ENCODE measurements around the gene ALDH1A1. TPM values are rescaled to one million over a fixed set of nuclear protein-coding genes. Genes with fewer than 3 reads are reported as not detected.

ALDH1A1 gene
- total RNA-seq, 1 experiment from 2014 or later, result 17.7 TPM

DNA sequence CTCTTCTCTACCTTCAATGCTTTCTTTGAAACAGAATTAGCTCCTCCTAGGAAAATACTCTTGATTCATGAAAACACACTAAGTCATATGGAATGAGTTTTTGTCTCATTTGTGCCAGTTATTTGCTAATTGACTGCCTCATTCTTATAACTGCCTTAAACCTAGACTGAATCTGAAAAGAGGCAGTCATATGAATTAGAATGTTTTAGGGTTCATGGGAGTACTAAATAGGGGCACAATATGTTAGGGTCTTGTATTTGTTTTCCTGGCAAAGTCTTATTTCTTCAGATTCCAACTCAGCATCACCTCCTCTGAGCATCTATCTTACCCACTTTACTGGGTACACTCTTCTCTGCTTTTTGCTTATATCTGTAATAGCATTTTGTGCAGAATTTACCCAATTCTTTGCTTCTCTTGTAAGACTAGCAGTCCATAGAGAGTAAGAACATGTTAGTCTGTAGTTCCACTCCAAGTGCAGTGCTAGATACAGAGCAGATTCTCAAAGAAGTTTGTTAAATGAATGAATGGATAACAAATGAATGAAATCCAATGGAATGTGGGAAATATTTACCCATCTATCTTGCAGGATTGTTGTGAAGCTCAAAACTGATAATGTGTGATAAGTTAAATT is 43.9 kb upstream of the ALDH1A1 start:
- intact Hi-C loops (cut with micrococcal nuclease; ENCODE audit: unreplicated experiment), result no loop called here
- peaks cover 8% of the 10 kb centered on the region for H3K4me1 Mint-ChIP-seq (ENCODE audit: low read depth, unreplicated experiment)
- no TSS peak for BruUV-seq (replicated peaks)
- no peaks in the 10 kb centered on the region for H3K9me3 Mint-ChIP-seq (ENCODE audit: low read depth, unreplicated experiment)
- DNase-seq, result no peak
- H3K36me3 Mint-ChIP-seq (ENCODE audit: insufficient read depth, unreplicated experiment), result no peaks in the 10 kb centered on the region
- no peak for TF ChIP-seq CTCF (IDR thresholded peaks at IDR 0.05; ENCODE audit: unreplicated experiment)
- no peaks in the 10 kb centered on the region for H3K27me3 Mint-ChIP-seq (ENCODE audit: unreplicated experiment)
- no peak overlapping the region for H3K27ac Mint-ChIP-seq (ENCODE audit: unreplicated experiment)
- CTCF ChIA-PET, result no interaction called here
- H3K4me3 Mint-ChIP-seq (ENCODE audit: low read depth, unreplicated experiment), result no peak overlapping the region

- CTCF ChIA-PET, result no interaction called here
- Mint-ChIP-seq H3K27me3 (ENCODE audit: unreplicated experiment) (no peaks in the 10 kb centered on the region), H3K4me1 (ENCODE audit: low read depth, unreplicated experiment) (peaks cover 8% of the 10 kb centered on the region), H3K9me3 (ENCODE audit: low read depth, unreplicated experiment) (no peaks in the 10 kb centered on the region), H3K27ac (ENCODE audit: unreplicated experiment) (no peak overlapping the region), H3K36me3 (ENCODE audit: insufficient read depth, unreplicated experiment) (no peaks in the 10 kb centered on the region), H3K4me3 (ENCODE audit: low read depth, unreplicated experiment) (no peak overlapping the region)
- no peak for TF ChIP-seq CTCF (IDR thresholded peaks at IDR 0.05; ENCODE audit: unreplicated experiment)
- no TSS peak for BruUV-seq (replicated peaks)
- DNase-seq, result no peak
- intact Hi-C loops (cut with micrococcal nuclease; ENCODE audit: unreplicated experiment), result no loop called here
Measured at GRCh38 chr9:72996114-72996513, 43.3 kb upstream of the ALDH1A1 start.

DNA sequence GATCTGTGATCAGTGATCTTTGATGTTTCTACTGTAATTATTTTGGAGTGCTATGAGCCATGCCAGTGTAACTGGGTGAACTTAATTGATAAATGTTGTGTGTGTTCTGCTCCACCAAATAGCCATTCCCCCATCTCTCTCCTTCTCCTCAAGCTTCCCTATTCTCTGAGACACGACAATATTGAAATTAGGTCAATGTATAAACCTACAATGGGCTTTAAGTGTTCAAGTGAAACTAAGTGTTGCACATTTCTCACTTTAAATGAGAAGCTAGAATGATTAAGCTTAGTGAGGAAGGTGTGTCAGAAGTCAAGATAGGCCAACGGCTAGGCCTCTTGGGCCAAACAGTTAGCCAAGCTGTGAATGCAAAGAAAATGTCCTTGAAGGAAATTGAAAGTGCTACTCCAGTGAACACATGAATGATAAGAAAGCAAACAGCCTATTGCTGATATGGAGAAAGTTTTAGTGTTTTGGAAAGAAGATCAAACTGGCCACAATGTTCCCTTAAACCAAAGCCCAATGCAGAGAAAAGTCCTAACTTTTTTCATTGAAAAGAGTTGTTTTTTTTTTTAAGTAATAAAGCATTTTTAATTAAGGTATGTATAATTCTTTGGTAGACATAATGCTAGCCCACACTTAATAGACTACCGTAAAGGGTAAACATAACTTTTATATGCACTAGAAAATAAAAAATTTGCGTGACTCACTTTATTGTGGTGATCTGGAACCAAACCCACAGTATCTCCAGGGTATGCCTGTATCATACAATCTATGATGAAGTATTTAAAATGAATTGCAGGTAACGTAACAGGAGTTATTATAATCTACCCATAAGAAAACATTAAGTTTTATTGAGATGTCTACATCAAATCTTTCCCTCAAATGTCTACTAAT is 42.5 kb upstream of the ALDH1A1 start:
- CTCF ChIA-PET, result no interaction called here
- no peak for TF ChIP-seq CTCF (IDR thresholded peaks at IDR 0.05; ENCODE audit: unreplicated experiment)
- Mint-ChIP-seq H3K36me3 (ENCODE audit: insufficient read depth, unreplicated experiment) (no peaks in the 10 kb centered on the region), H3K9me3 (ENCODE audit: low read depth, unreplicated experiment) (no peaks in the 10 kb centered on the region), H3K4me1 (ENCODE audit: low read depth, unreplicated experiment) (peaks cover 8% of the 10 kb centered on the region), H3K27ac (ENCODE audit: unreplicated experiment) (no peak overlapping the region), H3K4me3 (ENCODE audit: low read depth, unreplicated experiment) (no peak overlapping the region), H3K27me3 (ENCODE audit: unreplicated experiment) (no peaks in the 10 kb centered on the region)
- no TSS peak for BruUV-seq (replicated peaks)
- intact Hi-C loops (cut with micrococcal nuclease; ENCODE audit: unreplicated experiment), result no loop called here
- no peak for DNase-seq

GRCh38 chr9:72991772-72992171 is 38.9 kb upstream of the ALDH1A1 start:
- TF ChIP-seq CTCF (IDR thresholded peaks at IDR 0.05; ENCODE audit: unreplicated experiment), result no peak
- CTCF ChIA-PET, result no interaction called here
- BruUV-seq (replicated peaks), result no TSS peak
- DNase-seq, result no peak
- intact Hi-C loops (cut with micrococcal nuclease; ENCODE audit: unreplicated experiment), result no loop called here
- Mint-ChIP-seq H3K27ac (ENCODE audit: unreplicated experiment) (no peak overlapping the region), H3K27me3 (ENCODE audit: unreplicated experiment) (no peaks in the 10 kb centered on the region), H3K4me3 (ENCODE audit: low read depth, unreplicated experiment) (no peak overlapping the region), H3K4me1 (ENCODE audit: low read depth, unreplicated experiment) (no peaks in the 10 kb centered on the region), H3K36me3 (ENCODE audit: insufficient read depth, unreplicated experiment) (no peaks in the 10 kb centered on the region), H3K9me3 (ENCODE audit: low read depth, unreplicated experiment) (no peaks in the 10 kb centered on the region)
